Motor neuron (in vitro differentiated cells): Measurements from ENCODE around the gene ABHD17C. TPM values are rescaled to one million over a fixed set of nuclear protein-coding genes. Genes with fewer than 3 reads are reported as not detected.
A peak's percentile ranks its signal among the peaks of the same experiment; 100 is the strongest.

Experiments used
- ATAC-seq, 8 experiments: fragments of 200-7000 bp; cut with Tn5 transposase; replicated peaks in 6 of 8; 2 replicates each; pipeline ENCODE4 v1.8.0; 2021; ENCODE audit warnings: mild to moderate bottlenecking in 8 of 8, moderate library complexity in 8 of 8
- H3K27ac ChIP-seq, 2 donors: fragments of 250-450 bp; sonication (Bioruptor Pico); 2 replicates each; pipeline ENCODE4 v1.9.0; 2021; ENCODE audit warnings: antibody characterized with exemption in 2 of 2, mild to moderate bottlenecking in 2 of 2, moderate library complexity in 1 of 2
- H3K4me1 ChIP-seq, 2 donors: fragments of 250-450 bp; sonication (Bioruptor Pico); replicated peaks in 1 of 2; 2 replicates each; pipeline ENCODE4 v1.6.1; 2021; ENCODE audit warnings: antibody characterized with exemption in 2 of 2, mild to moderate bottlenecking in 2 of 2, moderate library complexity in 1 of 2
- H3K4me3 ChIP-seq, 5 donors: fragments of 250-450 bp; sonication (Bioruptor Pico); 2 replicates each; pipeline ENCODE4 v1.9.0; 2021; ENCODE audit warnings: antibody characterized with exemption in 5 of 5, mild to moderate bottlenecking in 5 of 5, moderate library complexity in 4 of 5
- WGBS, 10 experiments: fragments of 450-650 bp; shearing (Covaris generic); methylation state at CpG; one replicate each; pipeline ENCODE4 v1.0.0; 2022; 5-methylcytosine and 5-hydroxymethylcytosine counted together
- in situ Hi-C, 9 experiments: fragments of 400-800 bp; cut with MboI; loops; one replicate each; pipeline ENCODE4 v1.15.0; 2021; ENCODE audit warnings: low sequenced_read_pairs in 9 of 9, low pct_unique_long_range_greater_than_20kb in 2 of 9; ENCODE audit not compliant: unreplicated experiment in 9 of 9
- total RNA-seq, 8 experiments: library from RNA; unstranded; fragments of 300-600 nt; gene quantifications; 2 replicates each; pipeline versions ENCODE4 v1.2.3 to v1.2.4, GENCODE V29; 2022

The ABHD17C gene
- total RNA-seq, 8 experiments from 2014 or later, result 6.8 to 19.7 (median 9.0) TPM

DNA sequence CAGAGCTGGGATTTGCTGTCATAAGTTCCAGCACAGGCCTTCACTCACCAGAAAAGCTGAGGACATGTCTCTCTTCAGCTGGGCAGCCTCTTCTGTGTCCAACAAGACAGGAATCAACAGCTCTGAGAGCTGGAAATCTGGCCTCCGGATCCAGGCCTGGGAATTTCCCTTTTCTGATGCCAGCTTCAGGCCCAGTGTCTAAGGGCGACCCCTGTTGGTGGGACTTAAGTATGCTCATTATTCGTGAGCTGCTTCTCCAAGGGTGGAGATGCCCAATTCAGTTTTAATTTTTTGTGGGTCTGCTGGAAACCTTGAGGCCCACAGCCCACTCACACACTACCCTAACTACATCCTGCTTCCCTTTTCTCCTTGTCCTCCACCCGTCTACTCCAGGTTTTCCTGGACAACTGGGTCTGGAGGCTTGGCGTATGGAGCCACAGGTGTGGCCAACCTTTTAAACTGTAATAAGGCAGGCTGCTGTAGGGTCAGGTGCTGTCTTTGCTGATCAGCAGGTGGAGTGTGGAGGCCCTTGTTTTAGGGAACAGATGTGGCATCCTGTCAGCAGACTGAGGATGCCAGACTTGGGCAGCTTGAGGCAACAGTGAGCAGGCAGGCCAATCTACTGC is 81.4 kb downstream of the ABHD17C start:
- peak in 1 of 8 experiments; percentile 0 for ATAC-seq
- H3K4me3 ChIP-seq, result no peak overlapping the region
- no peak overlapping the region for H3K27ac ChIP-seq
- WGBS, 10 experiments, result 0 to 63% (median 2%) methylated on average over 1 to 3 of the region's 5 CpGs; no CpG with 5 or more reads in 2 of the 10 experiments
- in situ Hi-C loops, result loop anchor here in 5 of 9 experiments (10.0 to 25.0 kb wide), 6 partner anchors 186 to 322 kb away; no protein-coding TSS in a partner anchor
- peaks cover 11 to 13% of the 10 kb centered on the region in 2 donors for H3K4me1 ChIP-seq

DNA sequence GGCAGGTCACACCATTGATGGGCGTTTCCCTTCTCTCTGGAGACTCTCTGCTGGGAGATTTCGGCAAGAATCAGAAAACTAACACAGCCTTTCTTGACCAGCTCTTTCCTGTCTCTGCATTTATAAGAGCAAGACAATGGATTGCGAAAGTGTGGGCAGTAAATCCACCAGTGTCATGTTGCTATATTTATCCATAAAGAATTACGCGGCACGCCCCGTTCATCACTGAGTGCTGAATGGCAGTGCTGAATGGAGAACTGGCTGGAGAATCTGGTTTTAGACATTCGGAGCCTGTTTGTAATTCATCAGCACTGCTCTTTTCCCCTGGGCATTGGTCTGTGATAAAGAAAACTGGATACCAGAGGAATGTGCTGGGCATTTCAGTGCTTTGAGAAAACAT is 82.0 kb downstream of the ABHD17C start:
- in situ Hi-C loops, result loop anchor here in 5 of 9 experiments (10.0 to 25.0 kb wide), 6 partner anchors 185 to 322 kb away; no protein-coding TSS in a partner anchor
- Histone ChIP-seq H3K4me3 (no peak overlapping the region), H3K4me1 (peaks cover 11 to 13% of the 10 kb centered on the region in 2 donors), H3K27ac (no peak overlapping the region)
- 4 to 58% (median 31%) methylated on average over 1 to 8 of the region's 8 CpGs; no CpG with 5 or more reads in 2 of the 10 experiments for WGBS, 10 experiments
- peak; percentile 19 to 62 (median 38) for ATAC-seq

DNA sequence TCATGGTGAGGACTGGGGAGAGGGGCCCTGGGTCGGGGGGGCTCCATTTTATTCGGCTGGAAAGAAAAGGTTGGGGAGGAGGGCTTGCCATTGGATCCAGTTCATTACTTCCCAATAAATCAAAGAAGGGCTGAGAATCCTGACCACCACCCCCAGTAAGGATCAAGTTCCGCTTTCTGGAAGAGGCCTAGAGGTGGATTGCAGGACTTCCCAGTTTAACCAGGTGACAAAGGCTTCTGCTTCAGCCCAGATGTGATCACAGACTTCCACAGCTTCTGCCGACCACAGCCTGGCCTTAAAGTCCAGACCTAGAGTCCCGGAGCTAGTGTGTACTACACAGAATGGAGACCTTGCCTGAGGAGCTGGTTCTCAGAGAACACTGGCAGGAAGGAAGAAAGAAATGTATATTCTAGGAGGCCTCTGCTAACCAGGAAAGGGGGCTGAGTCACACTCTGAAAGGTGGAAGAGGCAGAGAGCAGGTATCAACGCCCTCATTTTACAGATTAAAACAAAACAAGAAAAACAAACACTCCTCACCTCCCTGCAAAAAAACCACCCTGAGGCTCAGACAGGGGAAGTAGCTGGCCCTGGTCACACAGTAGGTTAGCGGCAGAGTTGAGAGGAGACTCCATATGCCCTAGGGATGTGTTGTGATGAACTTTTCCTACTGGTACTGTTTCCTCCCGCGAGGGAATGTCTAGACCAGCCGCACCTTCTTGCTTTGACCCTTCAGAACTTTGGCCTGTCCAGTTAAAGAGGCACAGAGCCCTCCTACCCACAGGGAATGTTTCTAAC is 82.9 kb downstream of the ABHD17C start:
- H3K4me1 ChIP-seq, result peaks cover 11 to 13% of the 10 kb centered on the region in 2 donors
- H3K27ac ChIP-seq, result no peak overlapping the region
- H3K4me3 ChIP-seq, result no peak overlapping the region
- in situ Hi-C loops, result loop anchor here in 5 of 9 experiments (10.0 to 25.0 kb wide), 6 partner anchors 184 to 323 kb away; no protein-coding TSS in a partner anchor
- 50 to 100% (median 82%) methylated on average over 1 to 7 of the region's 10 CpGs; no CpG with 5 or more reads in 2 of the 10 experiments for WGBS, 10 experiments
- ATAC-seq, result no peak

DNA sequence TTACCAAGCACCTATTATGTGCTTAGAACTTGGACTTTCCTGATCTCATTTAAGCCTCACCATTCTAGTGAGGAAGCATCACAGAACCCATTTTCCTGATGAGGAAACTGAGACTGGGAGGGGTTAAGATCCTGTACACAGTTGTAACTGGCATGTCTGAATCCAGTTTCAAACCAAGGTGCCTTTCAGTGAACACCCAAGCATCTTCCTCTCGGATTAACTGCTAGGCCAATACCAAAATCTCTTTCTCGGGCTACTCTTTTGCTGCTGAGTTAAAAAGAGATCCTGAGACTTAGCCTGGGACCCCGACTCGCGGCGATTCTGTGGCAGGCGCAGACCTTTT is 83.5 kb downstream of the ABHD17C start:
- H3K4me1 ChIP-seq, result peaks cover 11 to 13% of the 10 kb centered on the region in 2 donors
- WGBS, 10 experiments, result 16 to 100% (median 58%) methylated on average over 1 to 5 of the region's 7 CpGs; no CpG with 5 or more reads in 4 of the 10 experiments
- H3K27ac ChIP-seq, result no peak overlapping the region
- no peak for ATAC-seq
- in situ Hi-C loops, result loop anchor here in 5 of 9 experiments (10.0 to 25.0 kb wide), 6 partner anchors 184 to 324 kb away; no protein-coding TSS in a partner anchor
- peak overlapping the region; percentile 31 to 42 (median 40) for H3K4me3 ChIP-seq

DNA sequence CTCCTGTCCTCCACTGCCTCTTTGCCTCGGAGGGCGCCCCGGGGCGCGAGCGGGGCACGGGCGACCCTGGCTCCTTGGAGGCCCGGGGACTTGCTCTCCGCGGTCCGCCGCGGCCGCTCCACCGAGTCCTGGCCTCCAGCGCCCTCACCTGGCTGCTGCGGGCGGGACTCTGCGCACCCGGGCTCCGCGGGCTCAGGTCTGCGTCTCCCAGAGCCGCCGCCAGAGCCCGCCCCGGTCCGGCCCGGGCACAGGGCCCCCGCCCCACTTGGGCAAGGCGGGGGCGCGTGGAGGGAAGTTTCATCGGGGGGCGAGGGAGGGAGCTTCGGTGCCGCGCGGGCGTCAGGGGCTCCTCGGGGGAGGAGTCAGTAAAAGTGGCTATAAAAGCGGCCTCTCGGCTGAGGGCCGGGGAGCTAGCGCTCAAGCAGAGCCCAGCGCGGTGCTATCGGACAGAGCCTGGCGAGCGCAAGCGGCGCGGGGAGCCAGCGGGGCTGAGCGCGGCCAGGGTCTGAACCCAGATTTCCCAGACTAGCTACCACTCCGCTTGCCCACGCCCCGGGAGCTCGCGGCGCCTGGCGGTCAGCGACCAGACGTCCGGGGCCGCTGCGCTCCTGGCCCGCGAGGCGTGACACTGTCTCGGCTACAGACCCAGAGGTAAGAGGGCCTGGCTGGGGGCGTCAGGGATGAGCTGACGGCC is 84.0 kb downstream of the ABHD17C start, which contains the start of gene CEMIP:
CEMIP (plus strand) TSS at position 407 of the 694 bp plus-strand sequence. CDS start 94,510 bp downstream, outside the sequence.
- peaks cover 11 to 13% of the 10 kb centered on the region in 2 donors for H3K4me1 ChIP-seq
- WGBS, 10 experiments, result 0 to 4% methylated on average over 1 to 13 of the region's 75 CpGs; no CpG with 5 or more reads in 8 of the 10 experiments
- H3K4me3 ChIP-seq, result peak within 1 kb of the TSS; percentile 31 to 42 (median 40)
- H3K27ac ChIP-seq, result no peak within 1 kb of the TSS
- ATAC-seq, result peak; percentile 56 to 91 (median 87)
- in situ Hi-C loops, result loop anchor here in 5 of 9 experiments (10.0 to 25.0 kb wide), 6 partner anchors 183 to 324 kb away; no protein-coding TSS in a partner anchor

DNA sequence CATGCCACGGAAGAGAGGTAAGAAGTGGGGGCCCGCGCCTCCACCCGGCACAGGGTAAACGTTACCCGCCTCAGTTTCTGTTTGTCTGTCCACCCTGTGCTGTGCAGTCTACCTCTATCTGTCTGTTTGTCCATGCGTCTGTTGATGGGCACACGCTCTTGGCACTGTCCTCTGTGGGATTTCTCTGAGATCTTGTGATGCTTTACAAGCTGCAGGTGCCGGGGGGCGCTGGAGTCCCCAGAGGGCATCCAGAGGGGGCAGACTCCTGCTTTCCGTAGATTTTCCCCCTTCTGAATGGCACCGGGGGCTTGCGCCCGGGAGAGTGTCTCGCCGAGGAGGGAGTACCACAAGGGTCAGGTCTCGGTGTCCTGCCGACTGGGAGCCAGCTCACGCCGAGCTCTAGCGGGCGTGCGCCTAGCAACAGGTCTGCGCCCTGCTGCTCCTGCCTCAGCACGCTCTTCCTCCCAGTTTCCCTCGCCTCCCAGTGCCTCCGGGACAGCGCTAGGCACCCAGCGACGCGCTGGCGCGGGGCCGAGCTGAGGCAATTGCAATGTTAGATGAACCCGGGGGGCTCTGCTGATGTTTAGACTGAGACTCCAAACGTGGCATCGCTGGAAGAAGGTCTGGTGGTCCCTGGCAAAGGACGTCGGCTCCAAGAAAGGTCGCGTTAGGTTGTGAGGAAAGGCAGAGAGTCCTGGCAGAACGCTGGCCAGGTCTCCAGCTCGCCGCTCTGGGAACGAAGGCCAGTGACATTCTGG is 84.7 kb downstream of the ABHD17C start:
- peak in 6 of 8 experiments; percentile 3 to 26 (median 6) for ATAC-seq
- Histone ChIP-seq H3K27ac (no peak overlapping the region), H3K4me3 (peak overlapping the region; percentile 31 to 42 (median 40)), H3K4me1 (peaks cover 11 to 13% of the 10 kb centered on the region in 2 donors)
- in situ Hi-C loops, result loop anchor here in 5 of 9 experiments (10.0 to 25.0 kb wide), 6 partner anchors 182 to 325 kb away; no protein-coding TSS in a partner anchor
- 0 to 7% (median 0%) methylated on average over 1 to 14 of the region's 45 CpGs; no CpG with 5 or more reads in 3 of the 10 experiments for WGBS, 10 experiments

DNA sequence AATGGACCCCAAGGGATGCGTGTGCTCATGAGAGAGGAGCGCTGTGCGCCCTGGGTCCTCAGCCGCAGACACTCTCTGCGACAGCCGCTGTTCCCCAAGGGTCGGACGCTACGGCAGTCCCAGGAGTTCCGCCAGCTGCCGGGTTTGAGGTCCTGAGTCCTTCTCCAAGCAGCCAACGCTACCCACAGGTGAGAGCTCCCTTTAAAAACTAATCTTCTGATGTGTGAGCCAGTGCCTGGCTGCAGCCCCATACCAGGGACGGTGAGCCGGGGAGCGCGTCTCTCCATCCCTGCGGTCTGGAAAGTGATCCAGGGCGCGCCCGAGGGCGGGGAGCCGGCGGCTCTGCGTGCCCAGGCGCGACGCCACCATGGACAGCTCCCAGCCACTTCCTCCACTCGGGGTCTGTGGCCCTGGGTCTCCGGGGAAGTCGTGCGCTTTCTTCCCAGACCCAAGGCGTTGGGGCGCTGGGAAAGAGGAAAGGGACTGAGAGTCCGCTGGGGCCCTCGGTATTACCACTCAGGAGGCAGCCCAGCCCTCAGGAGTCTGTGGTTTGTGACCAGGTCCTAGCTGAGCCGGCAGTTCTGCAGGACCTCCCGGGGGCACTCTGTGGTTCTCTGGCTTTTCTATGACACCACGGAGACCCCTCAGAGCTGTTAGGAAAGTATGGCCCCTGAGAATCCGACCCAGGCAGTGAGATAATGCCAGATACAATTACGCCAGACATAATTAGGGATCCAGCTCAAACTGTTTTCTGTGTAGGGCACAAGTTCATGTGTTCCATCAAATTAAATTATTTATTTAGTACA is 85.5 kb downstream of the ABHD17C start:
- WGBS, 10 experiments, result 13 to 67% (median 33%) methylated on average over 1 to 10 of the region's 40 CpGs; no CpG with 5 or more reads in 2 of the 10 experiments
- peak in 4 of 8 experiments; percentile 2 to 18 (median 4) for ATAC-seq
- in situ Hi-C loops, result loop anchor here in 4 of 9 experiments (25.0 kb wide), 3 partner anchors 182 to 318 kb away; no protein-coding TSS in a partner anchor
- Histone ChIP-seq H3K4me1 (peaks cover 11 to 13% of the 10 kb centered on the region in 2 donors), H3K4me3 (peak overlapping the region in 3 of 5 donors; percentile 31 to 42 (median 42)), H3K27ac (no peak overlapping the region)

DNA sequence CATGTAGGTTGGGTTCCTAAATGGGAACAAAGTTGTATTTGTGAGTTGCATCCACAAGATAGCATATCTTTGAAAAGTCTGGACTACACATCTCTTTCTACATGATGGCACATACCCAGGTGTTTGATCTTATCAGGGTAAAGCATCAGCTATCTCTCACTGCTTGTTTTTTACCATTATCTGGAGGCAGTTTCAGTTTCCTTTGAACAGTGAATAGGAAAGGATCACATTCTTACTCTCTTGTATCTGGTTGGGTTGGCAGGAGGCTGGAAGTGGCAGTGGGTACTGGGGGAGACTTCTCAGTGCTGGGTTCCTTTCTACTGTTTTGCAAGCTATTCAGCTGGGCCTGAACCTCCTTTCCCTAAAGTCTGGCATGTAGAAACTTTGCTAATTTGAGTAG is 88.2 kb downstream of the ABHD17C start:
- H3K4me1 ChIP-seq, result peaks cover 6% of the 10 kb centered on the region in 2 donors
- no peak for ATAC-seq
- in situ Hi-C loops, result loop anchor here in 4 of 9 experiments (25.0 kb wide), 3 partner anchors 179 to 321 kb away; no protein-coding TSS in a partner anchor
- H3K4me3 ChIP-seq, result no peak overlapping the region
- no peak overlapping the region for H3K27ac ChIP-seq

DNA sequence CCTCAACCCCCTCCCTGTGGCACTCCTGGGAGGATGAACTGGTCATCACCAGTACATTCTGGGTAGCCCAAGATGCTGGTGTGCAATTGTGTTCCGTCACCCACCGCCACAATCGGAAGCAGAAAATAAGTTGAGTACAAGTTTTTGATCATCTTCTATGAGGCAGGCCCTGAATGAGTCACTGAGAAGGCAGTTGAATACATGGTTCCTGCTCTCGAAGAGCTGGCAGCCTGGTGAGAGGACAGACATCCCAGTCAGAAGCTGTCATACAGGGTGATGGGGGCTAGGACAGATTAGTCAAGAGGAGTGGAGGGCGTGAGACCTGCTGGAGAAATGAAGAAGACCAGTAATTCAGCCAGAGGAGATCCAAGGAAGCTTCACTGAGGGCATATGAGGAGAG is 90.2 kb downstream of the ABHD17C start:
- Histone ChIP-seq H3K4me3 (no peak overlapping the region), H3K27ac (no peak overlapping the region), H3K4me1 (peaks cover 0 to 6% of the 10 kb centered on the region in 2 donors)
- ATAC-seq, result no peak
- in situ Hi-C loops, result loop anchor here in 4 of 9 experiments (25.0 kb wide), 3 partner anchors 177 to 323 kb away; no protein-coding TSS in a partner anchor
- WGBS, 10 experiments, result 53 to 96% (median 81%) methylated on average over 1 to 5 of the region's 5 CpGs; no CpG with 5 or more reads in 2 of the 10 experiments

DNA sequence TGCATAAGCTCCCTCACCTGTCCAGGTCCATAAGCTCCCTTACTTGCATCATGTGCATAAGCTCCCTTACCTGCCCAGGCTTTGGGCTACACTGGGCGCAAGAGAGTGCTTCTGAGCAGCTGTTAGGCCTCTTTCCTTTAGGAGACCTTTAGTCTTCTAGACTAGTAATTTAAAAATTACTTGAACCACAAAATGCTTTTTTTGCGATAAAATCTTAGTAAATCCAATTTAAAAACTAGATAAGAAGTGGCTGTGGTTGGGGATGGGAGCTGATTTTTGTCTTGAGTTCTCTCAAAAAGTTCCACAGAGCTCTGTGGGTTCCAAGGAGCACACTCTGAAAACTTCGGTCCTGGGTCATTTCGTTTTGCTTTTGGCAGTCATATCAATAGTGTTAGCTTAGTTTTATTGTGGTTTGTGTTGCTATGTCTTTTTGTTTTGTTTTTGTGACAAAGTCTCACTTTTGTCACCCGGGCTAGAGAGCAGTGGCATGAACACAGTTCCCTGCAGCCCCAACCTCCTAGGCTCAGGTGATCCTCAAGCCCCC is 90.8 kb downstream of the ABHD17C start:
- no peak for ATAC-seq
- in situ Hi-C loops, result loop anchor here in 4 of 9 experiments (25.0 kb wide), 3 partner anchors 176 to 324 kb away; no protein-coding TSS in a partner anchor

More for the DNA sequence above, 90.8 kb downstream of the ABHD17C start:
- 73 to 100% (median 87%) methylated on average over 1 to 5 of the region's 5 CpGs for WGBS, 10 experiments
- Histone ChIP-seq H3K27ac (no peak overlapping the region), H3K4me3 (no peak overlapping the region), H3K4me1 (peaks cover 0 to 6% of the 10 kb centered on the region in 2 donors)
